A673 (cell line): ENCODE results near the gene ETV6.

ENCODE experiments used
- CTCF ChIP-seq: fragments of 300-800, 200-600 bp; sonication (generic); conservative IDR thresholded peaks from 2 replicates; pipeline ENCODE4 v1.5.1; 2017; ENCODE audit warnings: low read depth, mild to moderate bottlenecking, antibody characterized with exemption, low read length, moderate library complexity, mixed read lengths
- EZH2 ChIP-seq: fragments of 200-600 bp; sonication (generic); IDR thresholded peaks from 2 replicates; pipeline ENCODE4 v1.6.1; 2017; ENCODE audit warnings: borderline replicate concordance, low read depth, mild to moderate bottlenecking, mixed read lengths, antibody characterized with exemption, low read length; ENCODE audit not compliant: poor library complexity, severe bottlenecking

GRCh38 chr12:11812241-11812585 lies 162.7 kb downstream of the ETV6 start:
- TF ChIP-seq CTCF (no peak), EZH2 (no peak)
